H1 (cell line): ENCODE results near the gene DBP. TPM values are rescaled to one million over a fixed set of nuclear protein-coding genes. Genes with fewer than 3 reads are reported as not detected.

Experiments used
- CHD1 ChIP-seq: IDR thresholded peaks from 2 replicates; pipeline ENCODE4 v1.6.1; 2012; ENCODE audit warnings: low read depth, low read length, improper control_type of control experiment
- KDM5A ChIP-seq: fragments of 200-600 bp; IDR thresholded peaks from 2 replicates; pipeline ENCODE4 v1.7.1; 2012; ENCODE audit warnings: mild to moderate bottlenecking, low read length, inconsistent platforms, mixed read lengths
- POLR2AphosphoS5 ChIP-seq: IDR thresholded peaks from 2 replicates; pipeline ENCODE4 v1.6.1; 2011; ENCODE audit warnings: low read depth, low read length
- SIX5 ChIP-seq: IDR thresholded peaks from 2 replicates; pipeline ENCODE4 v1.6.1; 2011; ENCODE audit warnings: mild to moderate bottlenecking, low read depth, low read length
- SP4 ChIP-seq: IDR thresholded peaks from 2 replicates; pipeline ENCODE4 v1.6.1; 2012; ENCODE audit warnings: low read length, inconsistent platforms
- TCF12 ChIP-seq: IDR thresholded peaks from 2 replicates; pipeline ENCODE4 v1.6.1; 2011; ENCODE audit warnings: low read depth, mild to moderate bottlenecking, low read length
- polyA plus RNA-seq, 7 experiments: library from polyadenylated mRNA; depleted of rRNA in 3 of 7; stranded (reverse) in 5 of 7; unstranded in 2 of 7; fragments of >200 nt in 5 of 7; fragments of 200-250 nt in 2 of 7; gene quantifications; 1 replicate in 5 of 7; 2 replicates in 1 of 7; 4 replicates in 1 of 7; pipeline versions ENCODE4 v1.2.1 to v1.2.3, GENCODE V29; 2011 to 2013; ENCODE audit warnings: missing spikeins in 2 of 7, mixed read lengths in 2 of 7
- total RNA-seq: library from RNA; stranded (reverse); fragmentation: NEBNext Ultra II Directional; extraction: Animal tissue kit (Norgen Biotek cat#: 25700); gene quantifications from 2 replicates; pipeline ENCODE4 v1.2.1, GENCODE V29; 2021
- TF ChIP-seq, protein P1 (sequence below), 3 experiments: IDR thresholded peaks; 1 replicate in 2 of 3; 2 replicates in 1 of 3; pipeline versions ENCODE4 v1.5.1 to v1.6.1; 2011; ENCODE audit warnings: low read length in 3 of 3, mild to moderate bottlenecking in 3 of 3, inconsistent platforms in 2 of 3, low read depth in 1 of 3, moderate library complexity in 1 of 3; ENCODE audit not compliant: insufficient read depth in 1 of 3; ENCODE audit errors: control extremely low read depth in 1 of 3

Gene DBP
- total and polyA plus RNA-seq, 2 of the 8 experiments (the other 6 are each of a cell fraction or from before 2014, with no cell fraction given): 7.5 to 8.3 TPM

DNA sequence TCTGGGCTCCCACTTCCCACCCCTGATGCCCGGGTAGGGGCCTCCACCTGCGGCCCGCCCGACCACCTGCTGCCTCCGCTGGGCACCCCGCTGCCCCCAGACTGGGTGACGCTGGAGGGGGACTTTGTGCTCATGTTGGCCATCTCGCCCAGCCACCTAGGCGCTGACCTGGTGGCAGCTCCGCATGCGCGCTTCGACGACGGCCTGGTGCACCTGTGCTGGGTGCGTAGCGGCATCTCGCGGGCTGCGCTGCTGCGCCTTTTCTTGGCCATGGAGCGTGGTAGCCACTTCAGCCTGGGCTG lies 7.9 kb downstream of the DBP start (continued):
- TF ChIP-seq, protein P1, sequence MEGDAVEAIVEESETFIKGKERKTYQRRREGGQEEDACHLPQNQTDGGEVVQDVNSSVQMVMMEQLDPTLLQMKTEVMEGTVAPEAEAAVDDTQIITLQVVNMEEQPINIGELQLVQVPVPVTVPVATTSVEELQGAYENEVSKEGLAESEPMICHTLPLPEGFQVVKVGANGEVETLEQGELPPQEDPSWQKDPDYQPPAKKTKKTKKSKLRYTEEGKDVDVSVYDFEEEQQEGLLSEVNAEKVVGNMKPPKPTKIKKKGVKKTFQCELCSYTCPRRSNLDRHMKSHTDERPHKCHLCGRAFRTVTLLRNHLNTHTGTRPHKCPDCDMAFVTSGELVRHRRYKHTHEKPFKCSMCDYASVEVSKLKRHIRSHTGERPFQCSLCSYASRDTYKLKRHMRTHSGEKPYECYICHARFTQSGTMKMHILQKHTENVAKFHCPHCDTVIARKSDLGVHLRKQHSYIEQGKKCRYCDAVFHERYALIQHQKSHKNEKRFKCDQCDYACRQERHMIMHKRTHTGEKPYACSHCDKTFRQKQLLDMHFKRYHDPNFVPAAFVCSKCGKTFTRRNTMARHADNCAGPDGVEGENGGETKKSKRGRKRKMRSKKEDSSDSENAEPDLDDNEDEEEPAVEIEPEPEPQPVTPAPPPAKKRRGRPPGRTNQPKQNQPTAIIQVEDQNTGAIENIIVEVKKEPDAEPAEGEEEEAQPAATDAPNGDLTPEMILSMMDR (IDR thresholded peaks at IDR 0.05; ENCODE audit: control extremely low read depth in 1 of 3, insufficient read depth in 1 of 3, low read depth in 1 of 3, low read length in 3 of 3): no peak
- TF ChIP-seq SP4 (no peak), POLR2AphosphoS5 (no peak), KDM5A (no peak), TCF12 (no peak), SIX5 (no peak), CHD1 (no peak)
